H1 (cell line): ENCODE data around the gene CD226. TPM values are rescaled to one million over a fixed set of nuclear protein-coding genes. Genes with fewer than 3 reads are reported as not detected.

Experiments
- CTCF ChIA-PET: fragments of 300-600 bp; sonication (Branson Sonifier 250); formaldehyde crosslinking; loops from one replicate; lab custom pipeline; 2021; ENCODE audit not compliant: partially characterized antibody; lab: Charles Lee
- POLR2A ChIA-PET: fragments of 300-600 bp; sonication (Branson Sonifier 250); formaldehyde crosslinking; loops from one replicate; lab custom pipeline; 2021; ENCODE audit warnings: inconsistent platforms; ENCODE audit not compliant: partially characterized antibody; lab: Charles Lee
- DNase-seq, 2 experiments: peaks; one replicate each; pipeline versions ENCODE4 v3.0.0 to v3.0.0-alpha.2; 2010 to 2022; ENCODE audit warnings: low spot score in 2 of 2, low read depth in 1 of 2, mixed read lengths in 1 of 2
- FAIRE-seq: peaks from 2 replicates; lab custom pipeline; 2011; peaks lifted over from hg19 to GRCh38; lab: Jason Lieb, UNC
- H2AFZ ChIP-seq: 2 replicates; pipeline ENCODE4 v1.8.1; 2012; ENCODE audit warnings: low read length, inconsistent platforms
- H2AK5ac ChIP-seq: 2 replicates; pipeline ENCODE4 v1.6.1; 2013; ENCODE audit warnings: low read depth, low read length
- H2BK120ac ChIP-seq: replicated peaks from 2 replicates; pipeline ENCODE3; 2013; ENCODE audit warnings: low read depth, low read length, inconsistent platforms
- H2BK12ac ChIP-seq: 2 replicates; pipeline ENCODE4 v1.6.1; 2013; ENCODE audit warnings: low read depth, low read length
- H2BK15ac ChIP-seq: 2 replicates; pipeline ENCODE4 v1.6.1; 2013; ENCODE audit warnings: low read length
- H2BK20ac ChIP-seq: 2 replicates; pipeline ENCODE4 v1.6.1; 2013; ENCODE audit warnings: low read length
- H2BK5ac ChIP-seq: 2 replicates; pipeline ENCODE4 v1.6.1; 2013; ENCODE audit warnings: low read depth, low read length
- H3K14ac ChIP-seq: 2 replicates; pipeline ENCODE4 v1.6.1; 2013; ENCODE audit warnings: inconsistent platforms; ENCODE audit not compliant: insufficient read length
- H3K18ac ChIP-seq: 2 replicates; pipeline ENCODE4 v1.6.1; 2013; ENCODE audit warnings: low read length; ENCODE audit errors: extremely low read depth
- H3K23ac ChIP-seq: 2 replicates; pipeline ENCODE4 v1.6.1; 2013; ENCODE audit warnings: inconsistent platforms; ENCODE audit not compliant: insufficient read length
- H3K23me2 ChIP-seq: 2 replicates; pipeline ENCODE4 v1.6.1; 2013; ENCODE audit warnings: low read depth, low read length
- H3K27ac ChIP-seq: 2 replicates; pipeline ENCODE4 v1.6.1; 2011; ENCODE audit warnings: low read depth, low read length, inconsistent platforms
- H3K27me3 ChIP-seq, 4 experiments: replicated peaks in 1 of 4; 1 replicate in 1 of 4; 2 replicates in 3 of 4; pipeline versions ENCODE4 v1.6.1 to v1.8.1; 2011 to 2013; ENCODE audit warnings: low read length in 3 of 4, mild to moderate bottlenecking in 3 of 4, inconsistent platforms in 2 of 4, mixed read lengths in 2 of 4, moderate library complexity in 1 of 4; ENCODE audit not compliant: control insufficient read depth in 3 of 4, insufficient read depth in 3 of 4; ENCODE audit errors: extremely low read depth in 1 of 4
- H3K36me3 ChIP-seq, 4 experiments: 2 replicates each; pipeline versions ENCODE4 v1.6.1 to v1.8.1; 2011 to 2013; ENCODE audit warnings: mild to moderate bottlenecking in 4 of 4, low read length in 3 of 4, moderate library complexity in 2 of 4, control low read depth in 1 of 4, inconsistent platforms in 1 of 4; ENCODE audit not compliant: insufficient read depth in 4 of 4, control insufficient read depth in 2 of 4
- H3K4ac ChIP-seq: replicated peaks from 2 replicates; pipeline ENCODE3; 2013; ENCODE audit warnings: low read length, low read depth, mixed read lengths, inconsistent platforms; ENCODE audit not compliant: insufficient read length
- H3K4me1 ChIP-seq, 4 experiments: replicated peaks in 1 of 4; 1 replicate in 1 of 4; 2 replicates in 3 of 4; pipeline versions ENCODE4 v1.6.1 to v1.8.1; 2011 to 2013; ENCODE audit warnings: low read length in 3 of 4, inconsistent platforms in 2 of 4, mixed read lengths in 1 of 4; ENCODE audit not compliant: insufficient read depth in 4 of 4, control insufficient read depth in 3 of 4
- H3K4me2 ChIP-seq, 2 experiments: 2 replicates each; pipeline versions ENCODE4 v1.6.1 to v1.8.1; 2011 to 2013; ENCODE audit warnings: low read depth in 2 of 2, low read length in 2 of 2, control low read depth in 1 of 2, inconsistent platforms in 1 of 2, mild to moderate bottlenecking in 1 of 2; ENCODE audit not compliant: insufficient read depth in 1 of 2
- H3K4me3 ChIP-seq, 4 experiments: fragments of 200-600, 300-600 bp in 1 of 4; sonication (generic), shearing (Covaris generic), sonication (Bioruptor Twin) in 1 of 4; 2 replicates each; pipeline versions ENCODE4 v1.5.1 to v1.8.1; 2011 to 2016; ENCODE audit warnings: low read length in 4 of 4, low read depth in 3 of 4, control low read depth in 2 of 4, inconsistent platforms in 2 of 4, mild to moderate bottlenecking in 2 of 4, mixed read lengths in 1 of 4, moderate library complexity in 1 of 4; ENCODE audit not compliant: insufficient read depth in 2 of 4; ENCODE audit errors: extremely low read depth in 1 of 4
- H3K56ac ChIP-seq: replicated peaks from 2 replicates; pipeline ENCODE3; 2013; ENCODE audit warnings: low read depth, mild to moderate bottlenecking, mixed read lengths, low read length, inconsistent platforms; ENCODE audit not compliant: insufficient read length
- H3K79me1 ChIP-seq: 2 replicates; pipeline ENCODE4 v1.6.1; 2013; ENCODE audit warnings: low read depth, low read length, control low read depth
- H3K79me2 ChIP-seq, 2 experiments: 2 replicates each; pipeline versions ENCODE4 v1.6.1 to v1.8.1; 2012 to 2013; ENCODE audit warnings: low read length in 2 of 2, mild to moderate bottlenecking in 2 of 2, inconsistent platforms in 1 of 2; ENCODE audit not compliant: insufficient read depth in 2 of 2, control insufficient read depth in 1 of 2
- H3K9ac ChIP-seq, 4 experiments: replicated peaks in 1 of 4; 1 replicate in 1 of 4; 2 replicates in 3 of 4; pipeline versions ENCODE4 v1.6.1 to v1.8.1; 2011 to 2013; ENCODE audit warnings: low read depth in 3 of 4, low read length in 3 of 4, control low read depth in 2 of 4, mild to moderate bottlenecking in 2 of 4, moderate library complexity in 2 of 4, inconsistent platforms in 1 of 4; ENCODE audit errors: extremely low read depth in 1 of 4
- H3K9me3 ChIP-seq, 2 experiments: 2 replicates each; pipeline versions ENCODE4 v1.6.1 to v1.8.1; 2012 to 2013; ENCODE audit warnings: mild to moderate bottlenecking in 2 of 2, moderate library complexity in 2 of 2, control low read depth in 1 of 2, inconsistent platforms in 1 of 2, low read depth in 1 of 2, low read length in 1 of 2, mixed read lengths in 1 of 2; ENCODE audit not compliant: insufficient read depth in 2 of 2
- H4K20me1 ChIP-seq, 2 experiments: replicated peaks in 1 of 2; 2 replicates each; pipeline versions ENCODE3 to v1.8.1; 2011 to 2013; ENCODE audit warnings: inconsistent platforms in 2 of 2, low read length in 2 of 2, mild to moderate bottlenecking in 1 of 2; ENCODE audit not compliant: insufficient read depth in 2 of 2, control insufficient read depth in 1 of 2
- H4K5ac ChIP-seq: 2 replicates; pipeline ENCODE4 v1.6.1; 2013; ENCODE audit warnings: low read length, low read depth, mixed read lengths, inconsistent platforms; ENCODE audit not compliant: insufficient read length
- H4K8ac ChIP-seq: 2 replicates; pipeline ENCODE4 v1.8.0; 2013; ENCODE audit warnings: mild to moderate bottlenecking, moderate library complexity, low read length, inconsistent platforms; ENCODE audit not compliant: insufficient read depth; ENCODE audit errors: extremely low read depth
- H4K91ac ChIP-seq: replicated peaks from 2 replicates; pipeline ENCODE3; 2013; ENCODE audit warnings: low read length, mixed read lengths, inconsistent platforms; ENCODE audit not compliant: insufficient read length
- ATF3 ChIP-seq: IDR thresholded peaks from 2 replicates; pipeline ENCODE4 v1.6.1; 2011; ENCODE audit warnings: low read depth, mild to moderate bottlenecking, low read length; ENCODE audit not compliant: insufficient read depth
- CBX5 ChIP-seq: fragments of 300-800, 300-1000 bp; sonication (generic); IDR thresholded peaks from 2 replicates; pipeline ENCODE4 v1.7.1; 2016; ENCODE audit warnings: antibody characterized with exemption, low read length, low read depth
- GABPA ChIP-seq: IDR thresholded peaks from 2 replicates; pipeline ENCODE4 v1.6.1; 2011; ENCODE audit warnings: mild to moderate bottlenecking, low read length, moderate library complexity, borderline replicate concordance; ENCODE audit not compliant: insufficient read depth
- TAF1 ChIP-seq: IDR thresholded peaks from 2 replicates; pipeline ENCODE4 v1.6.1; 2011; ENCODE audit warnings: mild to moderate bottlenecking, low read depth, low read length
- USF2 ChIP-seq: IDR thresholded peaks from 2 replicates; pipeline ENCODE4 v1.6.1; 2011; ENCODE audit warnings: low read length, improper control_type of control experiment
- YY1 ChIP-seq: IDR thresholded peaks from 2 replicates; pipeline ENCODE4 v1.6.1; 2011; ENCODE audit warnings: low read depth, mild to moderate bottlenecking, low read length
- WGBS, 2 experiments: shearing (Covaris generic) in 1 of 2; methylation state at CpG; one replicate each; pipeline versions ENCODE4 v1.1.6 to v1.1.7; 2013 to 2015; ENCODE audit warnings: low lambda C conversion rate in 2 of 2, mixed read lengths in 2 of 2, inconsistent platforms in 1 of 2, low coverage in 1 of 2, missing lambda C conversion rate in 1 of 2; ENCODE audit not compliant: insufficient replicate concordance in 2 of 2, insufficient coverage in 1 of 2, insufficient read length in 1 of 2; ENCODE audit errors: extremely low coverage in 1 of 2, missing lambda C conversion rate in 1 of 2; 5-methylcytosine and 5-hydroxymethylcytosine counted together
- polyA plus RNA-seq, 7 experiments: library from polyadenylated mRNA; depleted of rRNA in 3 of 7; stranded (reverse) in 5 of 7; unstranded in 2 of 7; fragments of >200 nt in 5 of 7; fragments of 200-250 nt in 2 of 7; gene quantifications; 1 replicate in 5 of 7; 2 replicates in 1 of 7; 4 replicates in 1 of 7; pipeline versions ENCODE4 v1.2.1 to v1.2.3, GENCODE V29; 2011 to 2013; ENCODE audit warnings: missing spikeins in 2 of 7, mixed read lengths in 2 of 7
- total RNA-seq: library from RNA; stranded (reverse); fragmentation: NEBNext Ultra II Directional; extraction: Animal tissue kit (Norgen Biotek cat#: 25700); gene quantifications from 2 replicates; pipeline ENCODE4 v1.2.1, GENCODE V29; 2021

Gene CD226
- total and polyA plus RNA-seq, 2 of the 8 experiments (the other 6 are each of a cell fraction or from before 2014, with no cell fraction given) = not detected

GRCh38 chr18:69895066-69896047, 52.3 kb downstream of the CD226 start:
- no peak overlapping the region for H4K8ac ChIP-seq
- H3K79me2 ChIP-seq = no peaks in the 10 kb centered on the region
- H3K36me3 ChIP-seq = no peaks in the 10 kb centered on the region
- H3K4ac ChIP-seq = no peak overlapping the region
- H3K4me2 ChIP-seq = no peak overlapping the region
- H3K9me3 ChIP-seq = no peaks in the 10 kb centered on the region
- no peaks in the 10 kb centered on the region for H3K79me1 ChIP-seq
- H3K27ac ChIP-seq = no peak overlapping the region
- H2BK12ac ChIP-seq = peak overlapping the region; percentile 68; the same call in 1 of the 2 replicates
- no peak overlapping the region for H3K18ac ChIP-seq
- no peak overlapping the region for H2BK20ac ChIP-seq
- H3K4me1 ChIP-seq = no peaks in the 10 kb centered on the region
- H3K4me3 ChIP-seq = no peak overlapping the region
- TF ChIP-seq GABPA (no peak), TAF1 (no peak), CBX5 (no peak), USF2 (no peak), ATF3 (no peak), YY1 (no peak)
- TF ChIP-seq, all 59 proteins: peak for 0
- Histone ChIP-seq H2AFZ (no peak overlapping the region), H3K56ac (no peak overlapping the region), H4K20me1 (no peaks in the 10 kb centered on the region), H3K23me2 (no peaks in the 10 kb centered on the region; the same call in 1 of the 2 replicates), H3K14ac (no peak overlapping the region), H2BK5ac (no peak overlapping the region), H3K9ac (no peak overlapping the region), H4K91ac (no peak overlapping the region), H3K23ac (no peak overlapping the region), H2AK5ac (no peak overlapping the region; the same call in 1 of the 2 replicates), H2BK15ac (0 out of 2 replicates have a peak overlapping the region, but pooled peaks have one; percentile 12), H4K5ac (no peak overlapping the region), H2BK120ac (no peak overlapping the region), H3K27me3 (no peaks in the 10 kb centered on the region)
- DNase-seq (no peak), FAIRE-seq (no peak)
- WGBS, 2 experiments = 86% methylated on average over 19 of the region's 19 CpGs; no CpG with 5 or more reads in 1 of the 2 experiments
- ChIA-PET CTCF (interaction anchor here (0.9 kb wide), 1 partner anchor 68 kb away, joined by 3 read pairs; no protein-coding TSS in a partner anchor), POLR2A (no interaction called here)
